Smooth muscle cell of the brain vasculature (primary cell): ENCODE measurements around the gene GALR2.
"Not testable (repeated sequence)": the region's sequence is repeated elsewhere in the genome, so short reads cannot be mapped to it uniquely, and the experiment has no call there.

Experiments used
- DNase-seq: peaks from one replicate; pipeline ENCODE4 v3.0.0-alpha.2; 2012; ENCODE audit warnings: low read depth, low spot score

The GALR2 gene

GRCh38 chr17:76049836-76050537, 24.6 kb upstream of the GALR2 start:
- no peak for DNase-seq

GRCh38 chr17:76050538-76051467, 23.8 kb upstream of the GALR2 start:
- no peak for DNase-seq

GRCh38 chr17:76051561-76051960, 23.0 kb upstream of the GALR2 start:
- no peak for DNase-seq

GRCh38 chr17:76053246-76054111, 21.1 kb upstream of the GALR2 start:
- DNase-seq = no peak

- no peak for DNase-seq
These were observed 20.5 kb upstream of the GALR2 start for GRCh38 chr17:76054112-76054476.

- DNase-seq = no peak
These were observed 17.7 kb upstream of the GALR2 start for GRCh38 chr17:76056882-76057281.

- not testable (repeated sequence) for DNase-seq
These were observed 16.3 kb upstream of the GALR2 start for GRCh38 chr17:76058264-76058663.

GRCh38 chr17:76063875-76064546, 10.6 kb upstream of the GALR2 start:
- DNase-seq = no peak

- DNase-seq = no peak
These were observed 8.8 kb upstream of the GALR2 start for GRCh38 chr17:76065775-76066174.

GRCh38 chr17:76071531-76072147, 2.9 kb upstream of the GALR2 start:
- no peak for DNase-seq

GRCh38 chr17:76072148-76072858, 2.3 kb upstream of the GALR2 start, which contains the start of gene SRP68:
Gene SRP68, minus strand, starts transcription at chr17:76072517. Its CDS starts 26 bp downstream, at chr17:76072491.
- DNase-seq = peak; percentile 76

- DNase-seq = no peak
These were observed 974 bp downstream of the GALR2 start for GRCh38 chr17:76075364-76076145.

- DNase-seq = no peak
These were observed 1.7 kb downstream of the GALR2 start for GRCh38 chr17:76076146-76076764.

GRCh38 chr17:76076765-76077583, 2.4 kb downstream of the GALR2 start:
- no peak for DNase-seq

GRCh38 chr17:76077584-76078110, 3.1 kb downstream of the GALR2 start:
- no peak for DNase-seq

GRCh38 chr17:76078370-76078769, 3.8 kb downstream of the GALR2 start:
- DNase-seq = not testable (repeated sequence)

- no peak for DNase-seq
These were observed 4.4 kb downstream of the GALR2 start, which contains the start of gene ZACN for GRCh38 chr17:76078860-76079534. Gene ZACN, plus strand, starts transcription at chr17:76079182. Its CDS starts 83 bp downstream, at chr17:76079265.
